B cell (primary cell): ENCODE results near the gene MT1M. TPM values are rescaled to one million over a fixed set of nuclear protein-coding genes. Genes with fewer than 3 reads are reported as not detected.

Experiments
- ATAC-seq: fragments of 200-7000 bp; cut with Tn5 transposase; one replicate; pipeline ENCODE4 v1.10.0; 2021; ENCODE audit warnings: low read depth, mild to moderate bottlenecking, moderate number of reproducible peaks, moderate library complexity
- CTCF ChIA-PET: fragments of 350-600 bp; sonication (Branson Sonifier 250); formaldehyde crosslinking; loops from one replicate; lab custom pipeline; 2021; ENCODE audit warnings: antibody characterized with exemption, inconsistent platforms; lab: Charles Lee
- POLR2A ChIA-PET: fragments of 350-600 bp; sonication (Branson Sonifier 250); formaldehyde crosslinking; loops from one replicate; lab custom pipeline; 2021; ENCODE audit warnings: antibody characterized with exemption; lab: Charles Lee
- DNase-seq: peaks from one replicate; pipeline ENCODE4 v3.0.0; 2013
- H2AFZ ChIP-seq: 2 replicates; pipeline ENCODE4 v1.6.1; 2012; ENCODE audit warnings: mild to moderate bottlenecking, low read depth, low read length; ENCODE audit not compliant: insufficient read depth, poor library complexity, severe bottlenecking
- H3K27ac ChIP-seq, 2 donors: 1 replicate in 1 of 2; 2 replicates in 1 of 2; pipeline ENCODE4 v1.5.1; 2012 to 2013; ENCODE audit warnings: low read length in 2 of 2, mild to moderate bottlenecking in 2 of 2, moderate library complexity in 1 of 2
- H3K27me3 ChIP-seq, 4 experiments: fragments of 200-600 bp in 1 of 4; sonication (generic) in 1 of 4; replicated peaks in 1 of 4; 1 replicate in 2 of 4; 2 replicates in 2 of 4; pipeline versions ENCODE4 v1.6.1 to v1.7.0; 2013 to 2016; ENCODE audit warnings: low read length in 3 of 4, mild to moderate bottlenecking in 2 of 4, mixed read lengths in 1 of 4, moderate library complexity in 1 of 4; ENCODE audit not compliant: insufficient read depth in 4 of 4, control insufficient read depth in 3 of 4; ENCODE audit errors: control extremely low read depth in 1 of 4
- H3K36me3 ChIP-seq, 2 experiments: replicated peaks in 1 of 2; 1 replicate in 1 of 2; 2 replicates in 1 of 2; pipeline versions ENCODE4 v1.6.1 to v1.7.1; 2013; ENCODE audit warnings: low read length in 1 of 2; ENCODE audit not compliant: insufficient read depth in 2 of 2, control insufficient read depth in 1 of 2; ENCODE audit errors: control extremely low read depth in 1 of 2, extremely low read depth in 1 of 2
- H3K4me1 ChIP-seq, 2 donors: fragments of 200-600 bp in 1 of 2; sonication (generic) in 1 of 2; 1 replicate in 1 of 2; 2 replicates in 1 of 2; pipeline versions ENCODE4 v1.5.1 to v1.6.1; 2013 to 2017; ENCODE audit warnings: low read length in 2 of 2; ENCODE audit not compliant: control insufficient read depth in 2 of 2, insufficient read depth in 2 of 2
- H3K4me2 ChIP-seq: replicated peaks from 2 replicates; pipeline ENCODE3; 2012; ENCODE audit warnings: mild to moderate bottlenecking, low read depth, low read length; ENCODE audit not compliant: poor library complexity, severe bottlenecking
- H3K4me3 ChIP-seq, 5 experiments: fragments of 200-600 bp in 1 of 5; sonication (generic) in 1 of 5; 1 replicate in 3 of 5; 2 replicates in 2 of 5; pipeline versions ENCODE4 v1.5.1 to v1.7.0; 2011 to 2016; ENCODE audit warnings: low read length in 4 of 5, mild to moderate bottlenecking in 4 of 5, low read depth in 2 of 5, control low read depth in 1 of 5, moderate library complexity in 1 of 5; ENCODE audit not compliant: insufficient read depth in 1 of 5; ENCODE audit errors: control extremely low read depth in 1 of 5, extremely low read depth in 1 of 5
- H3K79me2 ChIP-seq: fragments of 200-600 bp; sonication (generic); one replicate; pipeline ENCODE4 v1.6.0; 2016; ENCODE audit warnings: low read length; ENCODE audit not compliant: control insufficient read depth, insufficient read depth
- H3K9ac ChIP-seq: fragments of 200-600 bp; sonication (generic); 2 replicates; pipeline ENCODE4 v1.6.1; 2017; ENCODE audit warnings: mild to moderate bottlenecking, low read length, moderate library complexity
- H3K9me3 ChIP-seq, 3 donors: one replicate each; pipeline versions ENCODE4 v1.6.1 to v1.7.1; 2013; ENCODE audit warnings: low read length in 2 of 3; ENCODE audit not compliant: control insufficient read depth in 2 of 3, insufficient read depth in 1 of 3; ENCODE audit errors: control extremely low read depth in 1 of 3
- H4K20me1 ChIP-seq: 2 replicates; pipeline ENCODE4 v1.6.0; 2012; ENCODE audit warnings: mild to moderate bottlenecking, low read length; ENCODE audit not compliant: insufficient read depth, control insufficient read depth, poor library complexity, severe bottlenecking
- H3K27ac Mint-ChIP-seq: one replicate; pipeline ENCODE4 v1.8.0; 2021; ENCODE audit warnings: mixed read lengths
- H3K27me3 Mint-ChIP-seq: one replicate; pipeline ENCODE4 v1.8.0; 2021; ENCODE audit warnings: mixed read lengths
- H3K4me1 Mint-ChIP-seq: one replicate; pipeline ENCODE4 v1.8.0; 2021; ENCODE audit warnings: mixed read lengths
- H3K4me3 Mint-ChIP-seq: one replicate; pipeline ENCODE4 v1.8.0; 2021; ENCODE audit warnings: mixed read lengths
- H3K9me3 Mint-ChIP-seq: one replicate; pipeline ENCODE4 v1.8.0; 2022; ENCODE audit warnings: mixed read lengths; ENCODE audit not compliant: insufficient read depth
- CTCF ChIP-seq: fragments of 200-600 bp; IDR thresholded peaks from one replicate; pipeline ENCODE4 v1.8.0; 2022; ENCODE audit warnings: antibody characterized with exemption, mild to moderate bottlenecking
- EZH2 ChIP-seq: IDR thresholded peaks from 2 replicates; pipeline ENCODE4 v1.6.1; 2012; ENCODE audit warnings: borderline replicate concordance, low read depth, mild to moderate bottlenecking, moderate library complexity, low read length; ENCODE audit not compliant: insufficient read depth, poor library complexity, severe bottlenecking
- WGBS: methylation state at CpG from one replicate; pipeline ENCODE4 v1.1.5; 2013; ENCODE audit warnings: missing lambda C conversion rate; ENCODE audit not compliant: insufficient coverage; 5-methylcytosine and 5-hydroxymethylcytosine counted together
- intact Hi-C: fragments of 100-400 bp; cut with micrococcal nuclease; formaldehyde crosslinking; loops from one replicate; pipeline ENCODE4 v1.10.0; 2022
- polyA plus RNA-seq: library from polyadenylated mRNA; depleted of rRNA; stranded (reverse); fragments of >200 nt; gene quantifications from 2 replicates; pipeline ENCODE4 v1.2.3, GENCODE V29; 2012
- total RNA-seq, 2 donors: library from RNA; stranded (reverse); fragments of 120-200 nt in 1 of 2; gene quantifications; 1 replicate in 1 of 2; 2 replicates in 1 of 2; pipeline versions ENCODE4 v1.2.3 to v1.2.4, GENCODE V29; 2013 to 2022

The MT1M gene
- total and polyA plus RNA-seq, 2 donors (not counting 1 experiment from before 2014, with no cell fraction given), result not detected

- Histone ChIP-seq H3K4me2 (no peak overlapping the region), H2AFZ (no peak overlapping the region), H3K27ac (no peak overlapping the region), H3K9ac (no peak overlapping the region), H3K27me3 (peaks cover 0 to 2% (median 0%) of the 10 kb centered on the region in 4 experiments), H3K79me2 (no peaks in the 10 kb centered on the region), H3K4me1 (peaks cover 21 to 41% of the 10 kb centered on the region in 2 donors), H3K4me3 (no peak overlapping the region), H4K20me1 (no peaks in the 10 kb centered on the region), H3K9me3 (no peaks in the 10 kb centered on the region), H3K36me3 (no peaks in the 10 kb centered on the region)
- ChIA-PET CTCF (interaction anchor here (0.9 to 1.8 kb wide), 5 partner anchors 10 to 160 kb away, joined by 3 to 5 read pairs (median 4); partner anchors contain the start of genes NUDT21 and OGFOD1), POLR2A (interaction anchor here (0.6 kb wide), 1 partner anchor 8 kb away, joined by 3 read pairs; no protein-coding TSS in a partner anchor)
- no peak for DNase-seq
- no peak for ATAC-seq
- Mint-ChIP-seq H3K4me1 (peaks cover 37% of the 10 kb centered on the region), H3K9me3 (no peaks in the 10 kb centered on the region), H3K4me3 (peak overlapping the region; percentile 30), H3K27me3 (peaks cover 1% of the 10 kb centered on the region), H3K27ac (peak overlapping the region; percentile 66)
- WGBS, result 93% methylated on average over 2 of the region's 2 CpGs
- intact Hi-C loops, result no loop called here
- TF ChIP-seq CTCF, result no peak
- no peak for TF ChIP-seq EZH2
Measured at GRCh38 chr16:56611281-56611833, 21.1 kb upstream of the MT1M start.

GRCh38 chr16:56613706-56614105 is 18.8 kb upstream of the MT1M start:
- CTCF ChIA-PET, result no interaction called here
- TF ChIP-seq CTCF (no peak), EZH2 (no peak)
- Histone ChIP-seq H3K36me3 (no peaks in the 10 kb centered on the region), H3K4me1 (peaks cover 26 to 35% of the 10 kb centered on the region in 2 donors), H3K27ac (no peak overlapping the region), H3K79me2 (no peaks in the 10 kb centered on the region), H3K9ac (no peak overlapping the region), H4K20me1 (no peaks in the 10 kb centered on the region), H3K9me3 (no peaks in the 10 kb centered on the region), H3K4me2 (no peak overlapping the region), H3K27me3 (peaks cover 0 to 25% (median 12%) of the 10 kb centered on the region in 4 experiments), H3K4me3 (no peak overlapping the region), H2AFZ (no peak overlapping the region)
- ATAC-seq (no peak), DNase-seq (no peak)
- POLR2A ChIA-PET, result no interaction called here
- H3K4me3 Mint-ChIP-seq, result no peak overlapping the region
- intact Hi-C loops, result no loop called here
- no peak overlapping the region for H3K27ac Mint-ChIP-seq
- peaks cover 35% of the 10 kb centered on the region for H3K4me1 Mint-ChIP-seq
- H3K27me3 Mint-ChIP-seq, result peaks cover 21% of the 10 kb centered on the region
- H3K9me3 Mint-ChIP-seq, result no peaks in the 10 kb centered on the region
